HG03280 (cell line): ENCODE results near the gene ANKRD65.

ENCODE experiments used
- ATAC-seq: cut with Tn5 transposase; IDR thresholded peaks from one replicate; pipeline ENCODE4 v1.9.1; 2021; ENCODE audit warnings: mild to moderate bottlenecking, moderate library complexity; ENCODE audit not compliant: unreplicated experiment

ANKRD65 gene

GRCh38 chr1:1442069-1442770 lies 21.1 kb upstream of the ANKRD65 start:
- no peak for ATAC-seq

- ATAC-seq, result no peak
These were observed 20.2 kb upstream of the ANKRD65 start for GRCh38 chr1:1441002-1441888.

- ATAC-seq, result no peak
These were observed 19.4 kb upstream of the ANKRD65 start for GRCh38 chr1:1440262-1441001.

GRCh38 chr1:1439546-1440261 lies 18.6 kb upstream of the ANKRD65 start:
- no peak for ATAC-seq

- no peak for ATAC-seq
These were observed 17.7 kb upstream of the ANKRD65 start for GRCh38 chr1:1438531-1439381.

- no peak for ATAC-seq
These were observed 16.9 kb upstream of the ANKRD65 start for GRCh38 chr1:1437904-1438376.

- no peak for ATAC-seq
These were observed 16.2 kb upstream of the ANKRD65 start for GRCh38 chr1:1437033-1437903.

- no peak for ATAC-seq
These were observed 15.6 kb upstream of the ANKRD65 start for GRCh38 chr1:1436630-1437032.

GRCh38 chr1:1435911-1436629 lies 15.0 kb upstream of the ANKRD65 start:
- ATAC-seq, result no peak

- ATAC-seq, result no peak
These were observed 14.2 kb upstream of the ANKRD65 start, which contains the start of gene VWA1 for GRCh38 chr1:1435106-1435903. Gene VWA1, plus strand, starts transcription at chr1:1435690. Its CDS starts 59 bp downstream, at chr1:1435749.

- no peak for ATAC-seq
These were observed 13.7 kb upstream of the ANKRD65 start for GRCh38 chr1:1434824-1435105.

- no peak for ATAC-seq
These were observed 13.2 kb upstream of the ANKRD65 start for GRCh38 chr1:1434131-1434823.

- no peak for ATAC-seq
These were observed 12.7 kb upstream of the ANKRD65 start for GRCh38 chr1:1433804-1434130.

GRCh38 chr1:1432951-1433803 lies 12.1 kb upstream of the ANKRD65 start:
- ATAC-seq, result no peak

GRCh38 chr1:1432274-1432950 lies 11.3 kb upstream of the ANKRD65 start:
- ATAC-seq, result no peak
